Sigmoid colon (tissue), 7 donors: ENCODE results near the gene KRT7. TPM values are rescaled to one million over a fixed set of nuclear protein-coding genes. Genes with fewer than 3 reads are reported as not detected.
A peak's percentile ranks its signal among the peaks of the same experiment; 100 is the strongest.

Source experiments
- DNase-seq: peaks from one replicate; pipeline ENCODE4 v3.0.0-alpha.2; 2019
- H3K27ac ChIP-seq, 4 donors: fragments of 200-600 bp; sonication (generic); one replicate each; pipeline ENCODE4 v1.5.1; 2016 to 2019; ENCODE audit warnings: mild to moderate bottlenecking in 1 of 4
- H3K27me3 ChIP-seq, 3 donors: fragments of 200-600 bp; sonication (generic); one replicate each; pipeline ENCODE4 v1.5.1; 2019; ENCODE audit warnings: mild to moderate bottlenecking in 1 of 3
- H3K36me3 ChIP-seq, 4 donors: fragments of 200-600 bp; sonication (generic); one replicate each; pipeline ENCODE4 v1.5.1; 2016 to 2019
- H3K4me1 ChIP-seq, 4 donors: fragments of 200-600 bp; sonication (generic); one replicate each; pipeline ENCODE4 v1.5.1; 2017 to 2019
- H3K4me3 ChIP-seq, 4 donors: fragments of 200-600 bp; sonication (generic); one replicate each; pipeline ENCODE4 v1.5.1; 2017 to 2019; ENCODE audit warnings: mild to moderate bottlenecking in 2 of 4, moderate library complexity in 1 of 4
- H3K9me3 ChIP-seq, 4 donors: fragments of 200-600 bp in 3 of 4; sonication (generic) in 3 of 4; one replicate each; pipeline versions ENCODE4 v1.5.1 to v1.6.1; 2013 to 2019
- EP300 ChIP-seq, 4 donors: sonication (generic); formaldehyde crosslinking; IDR thresholded peaks; one replicate each; pipeline ENCODE4 v1.6.1; 2017; ENCODE audit warnings: antibody characterized with exemption in 4 of 4
- POLR2A ChIP-seq, 2 donors: fragments of 450-650 bp; IDR thresholded peaks; one replicate each; pipeline ENCODE4 v1.6.1; 2016; ENCODE audit warnings: antibody characterized with exemption in 2 of 2, mild to moderate bottlenecking in 2 of 2, moderate library complexity in 2 of 2
- POLR2AphosphoS5 ChIP-seq, 4 donors: sonication (generic); formaldehyde crosslinking; IDR thresholded peaks; one replicate each; pipeline ENCODE4 v1.6.1; 2017; ENCODE audit warnings: antibody characterized with exemption in 4 of 4
- WGBS, 2 donors: extraction: QIAGEN DNeasy Blood & Tissue Kit; methylation state at CpG; one replicate each; pipeline ENCODE4 v1.1.7; 2013; 5-methylcytosine and 5-hydroxymethylcytosine counted together
- intact Hi-C: fragments of 100-400 bp; cut with DNase I; formaldehyde crosslinking; loops from one replicate; pipeline ENCODE4 v1.15.1; 2023
- polyA plus RNA-seq, 3 donors: library from polyadenylated mRNA; stranded (reverse); fragments of 200-250 nt; gene quantifications; one replicate each; pipeline ENCODE4 v1.2.3, GENCODE V29; 2013
- total RNA-seq, 4 donors: library from RNA; depleted of rRNA; stranded (reverse); fragments of >200 nt; gene quantifications; one replicate each; pipeline ENCODE4 v1.1.0, GENCODE V29; 2016
- TF ChIP-seq, protein P1 (sequence below), 4 experiments: fragments of 450-650 bp in 3 of 4; fragments of 200-600 bp in 1 of 4; IDR thresholded peaks; one replicate each; pipeline ENCODE4 v1.5.1; 2016 to 2019; ENCODE audit warnings: antibody characterized with exemption in 4 of 4, mild to moderate bottlenecking in 3 of 4, moderate library complexity in 2 of 4
- donor health status: healthy with polysubstance abuse.
- donor health status: Bipolar disorder and iron deficiency.
- donor health status: healthy.

KRT7 gene
- total and polyA plus RNA-seq, 7 donors = 0.27 to 12.0 (median 2.4) TPM; not detected in 2

DNA sequence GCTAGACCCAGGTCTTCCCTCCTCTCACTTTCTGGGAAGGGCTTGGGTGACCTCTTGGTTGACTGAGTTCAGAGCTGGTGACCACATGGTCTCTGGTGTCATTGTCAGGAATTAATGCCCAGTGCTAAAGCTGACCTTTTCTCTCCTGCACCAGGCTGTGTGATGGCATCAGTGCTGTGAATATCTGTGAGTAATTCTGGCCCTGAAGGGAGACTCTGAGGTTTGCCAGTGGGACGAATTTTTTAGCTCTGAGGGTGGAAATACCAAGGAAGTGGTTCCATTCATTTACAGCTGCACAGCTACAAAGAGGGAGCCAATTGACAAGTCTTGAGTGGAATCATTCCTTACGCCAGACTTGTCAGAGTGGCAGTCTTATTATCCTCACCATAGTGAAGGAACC, 35.2 kb downstream of the KRT7 start:
- TF ChIP-seq POLR2AphosphoS5 (IDR thresholded peaks at IDR 0.05) (no peak), EP300 (IDR thresholded peaks at IDR 0.05) (no peak), POLR2A (IDR thresholded peaks at IDR 0.05) (no peak)
- TF ChIP-seq, protein P1, sequence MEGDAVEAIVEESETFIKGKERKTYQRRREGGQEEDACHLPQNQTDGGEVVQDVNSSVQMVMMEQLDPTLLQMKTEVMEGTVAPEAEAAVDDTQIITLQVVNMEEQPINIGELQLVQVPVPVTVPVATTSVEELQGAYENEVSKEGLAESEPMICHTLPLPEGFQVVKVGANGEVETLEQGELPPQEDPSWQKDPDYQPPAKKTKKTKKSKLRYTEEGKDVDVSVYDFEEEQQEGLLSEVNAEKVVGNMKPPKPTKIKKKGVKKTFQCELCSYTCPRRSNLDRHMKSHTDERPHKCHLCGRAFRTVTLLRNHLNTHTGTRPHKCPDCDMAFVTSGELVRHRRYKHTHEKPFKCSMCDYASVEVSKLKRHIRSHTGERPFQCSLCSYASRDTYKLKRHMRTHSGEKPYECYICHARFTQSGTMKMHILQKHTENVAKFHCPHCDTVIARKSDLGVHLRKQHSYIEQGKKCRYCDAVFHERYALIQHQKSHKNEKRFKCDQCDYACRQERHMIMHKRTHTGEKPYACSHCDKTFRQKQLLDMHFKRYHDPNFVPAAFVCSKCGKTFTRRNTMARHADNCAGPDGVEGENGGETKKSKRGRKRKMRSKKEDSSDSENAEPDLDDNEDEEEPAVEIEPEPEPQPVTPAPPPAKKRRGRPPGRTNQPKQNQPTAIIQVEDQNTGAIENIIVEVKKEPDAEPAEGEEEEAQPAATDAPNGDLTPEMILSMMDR (IDR thresholded peaks at IDR 0.05) = no peak
- Histone ChIP-seq H3K36me3 (no peaks in the 10 kb centered on the region), H3K9me3 (no peaks in the 10 kb centered on the region), H3K4me1 (no peaks in the 10 kb centered on the region), H3K27ac (no peak overlapping the region), H3K27me3 (no peaks in the 10 kb centered on the region), H3K4me3 (no peak overlapping the region)
- WGBS, 2 donors = 78 to 86% methylated on average over 2 of the region's 2 CpGs
- intact Hi-C loops = no loop called here
- peak; percentile 24 for DNase-seq

DNA sequence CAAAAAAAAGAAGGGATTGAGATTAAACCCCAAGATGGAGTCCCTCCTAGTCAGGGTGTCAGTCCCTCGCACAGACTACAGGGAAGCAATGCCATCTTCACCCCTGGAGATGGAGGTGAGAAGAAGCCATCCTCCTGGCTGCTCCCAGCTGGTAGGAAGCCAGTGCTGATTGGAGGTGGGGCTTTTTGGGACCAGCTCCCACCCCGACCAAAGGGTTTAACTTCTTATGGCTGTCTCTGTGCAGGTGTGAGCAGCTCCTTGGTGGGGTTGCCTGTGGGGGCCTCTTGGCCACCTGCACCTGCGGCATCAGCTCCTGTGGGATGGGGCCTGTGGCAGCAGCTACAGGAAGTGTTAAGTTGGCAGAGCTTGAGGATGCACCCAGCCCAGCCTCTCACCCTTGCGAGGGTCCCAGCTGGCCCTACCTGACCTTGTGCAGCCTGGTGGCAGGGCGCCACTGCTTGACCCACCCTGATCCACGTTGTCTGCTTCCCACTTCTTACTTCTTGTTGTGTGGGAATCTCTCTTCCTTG, 37.6 kb downstream of the KRT7 start:
- WGBS, 2 donors = 82 to 87% methylated on average over 6 of the region's 6 CpGs
- intact Hi-C loops = loop anchor here (10.0 kb wide), 1 partner anchor 246 kb away; no protein-coding TSS in a partner anchor
- DNase-seq = peak; percentile 40

DNA sequence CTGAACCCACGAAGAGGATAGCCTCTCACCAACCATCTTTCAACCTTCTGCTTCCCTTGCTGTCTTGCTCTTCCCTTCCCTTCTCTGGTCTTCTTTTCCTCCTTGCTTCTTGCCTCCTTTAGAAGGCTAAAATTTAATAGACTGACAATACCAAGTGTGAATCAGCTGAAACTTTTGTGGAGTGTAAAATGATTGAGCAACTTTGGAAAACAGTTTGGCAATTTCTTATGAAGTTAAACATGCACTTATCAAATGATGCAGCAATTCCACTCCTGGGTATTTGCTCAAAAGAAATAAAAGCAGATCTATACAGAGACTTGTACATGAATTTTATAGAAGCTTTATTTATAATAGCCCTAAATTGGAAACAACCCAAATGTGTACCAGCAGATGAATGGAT, 38.1 kb downstream of the KRT7 start:
- Histone ChIP-seq H3K4me3 (no peak overlapping the region), H3K36me3 (no peaks in the 10 kb centered on the region), H3K4me1 (no peaks in the 10 kb centered on the region), H3K27ac (no peak overlapping the region), H3K27me3 (no peaks in the 10 kb centered on the region), H3K9me3 (no peaks in the 10 kb centered on the region)
- no peak for DNase-seq
- TF ChIP-seq EP300 (IDR thresholded peaks at IDR 0.05) (no peak), POLR2A (IDR thresholded peaks at IDR 0.05) (no peak), POLR2AphosphoS5 (IDR thresholded peaks at IDR 0.05) (no peak)
- TF ChIP-seq, protein P1 (IDR thresholded peaks at IDR 0.05) = no peak
- 71 to 85% methylated on average over 1 of the region's 1 CpG for WGBS, 2 donors
- intact Hi-C loops = loop anchor here (10.0 kb wide), 1 partner anchor 246 kb away; no protein-coding TSS in a partner anchor

More for the DNA sequence above, 37.6 kb downstream of the KRT7 start:
- no peaks in the 10 kb centered on the region for H3K36me3 ChIP-seq
- H3K4me3 ChIP-seq = no peak overlapping the region
- H3K27ac ChIP-seq = no peak overlapping the region
- TF ChIP-seq POLR2AphosphoS5 (IDR thresholded peaks at IDR 0.05) (no peak), POLR2A (IDR thresholded peaks at IDR 0.05) (no peak), EP300 (IDR thresholded peaks at IDR 0.05) (no peak)
- TF ChIP-seq, protein P1 (IDR thresholded peaks at IDR 0.05) = no peak
- H3K9me3 ChIP-seq = no peaks in the 10 kb centered on the region
- H3K4me1 ChIP-seq = no peaks in the 10 kb centered on the region
- H3K27me3 ChIP-seq = no peaks in the 10 kb centered on the region

DNA sequence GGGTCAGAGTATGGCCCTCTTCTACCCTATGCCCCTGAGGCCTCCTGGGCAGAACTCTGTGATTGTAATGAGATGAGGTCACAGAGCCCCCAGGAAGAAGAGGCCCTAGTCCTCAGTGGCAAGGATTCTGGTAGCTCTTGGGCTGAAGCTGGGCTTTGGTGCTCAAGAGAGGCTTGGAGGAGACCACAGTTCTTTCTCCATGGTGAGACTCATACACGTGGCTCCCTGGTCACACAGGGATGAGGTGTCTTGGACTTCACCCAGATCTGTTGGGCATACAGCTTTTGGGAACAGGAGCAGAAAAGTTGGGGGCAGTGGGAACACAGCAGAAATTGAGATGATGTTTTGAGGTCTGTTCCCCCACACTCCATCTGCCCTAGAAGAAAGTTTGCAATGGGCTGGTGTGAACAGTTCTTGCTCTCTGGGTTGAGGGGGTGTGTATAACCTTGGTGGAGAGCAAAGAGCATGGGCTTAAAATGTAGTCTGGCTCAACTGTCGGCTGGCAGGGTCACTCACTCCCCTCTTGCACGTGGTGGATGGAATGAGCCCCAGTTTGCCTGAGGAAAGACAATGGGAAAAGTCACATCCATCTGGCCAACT, 41.6 kb downstream of the KRT7 start, which contains the start of gene KRT86:
Gene KRT86 (plus strand): TSS at position 125 of the 600 bp plus-strand sequence. CDS start 27,272 bp downstream, outside the sequence.
- DNase-seq = no peak
- H3K9me3 ChIP-seq = no peaks in the 10 kb centered on the region
- WGBS, 2 donors = 73 to 78% methylated on average over 3 of the region's 3 CpGs
- H3K27me3 ChIP-seq = no peaks in the 10 kb centered on the region
- TF ChIP-seq POLR2AphosphoS5 (IDR thresholded peaks at IDR 0.05) = no peak
- TF ChIP-seq, protein P1 (IDR thresholded peaks at IDR 0.05) = no peak
- TF ChIP-seq POLR2A (IDR thresholded peaks at IDR 0.05) = no peak
- TF ChIP-seq EP300 (IDR thresholded peaks at IDR 0.05) = no peak
- peaks cover 0 to 15% (median 14%) of the 10 kb centered on the region in 4 donors for H3K4me1 ChIP-seq
- H3K27ac ChIP-seq = no peak within 1 kb of the TSS
- intact Hi-C loops = loop anchor here (10.0 kb wide), 1 partner anchor 250 kb away; no protein-coding TSS in a partner anchor
- no peak within 1 kb of the TSS for H3K4me3 ChIP-seq
- no peaks in the 10 kb centered on the region for H3K36me3 ChIP-seq
